Effector memory CD8-positive, alpha-beta T cell (primary cell): ENCODE measurements around the gene PRSS36.
A peak's percentile ranks its signal among the peaks of the same experiment; 100 is the strongest.
"Not testable (repeated sequence)": the region's sequence is repeated elsewhere in the genome, so short reads cannot be mapped to it uniquely, and the experiment has no call there.

Experiments
- ATAC-seq: fragments of 150-1000 bp; cut with Tn5 transposase; replicated peaks from 2 replicates; pipeline ENCODE4 v1.10.0; 2021; ENCODE audit warnings: mild to moderate bottlenecking, moderate library complexity
- DNase-seq, 3 experiments: peaks; one replicate each; pipeline ENCODE4 v3.0.0; 2021
- H3K27ac Mint-ChIP-seq, 2 donors: one replicate each; pipeline ENCODE4 v1.8.0; 2022; ENCODE audit warnings: mild to moderate bottlenecking in 2 of 2, mixed read lengths in 2 of 2, moderate library complexity in 2 of 2
- H3K27me3 Mint-ChIP-seq, 2 donors: one replicate each; pipeline ENCODE4 v1.8.0; 2022; ENCODE audit warnings: mixed read lengths in 2 of 2
- H3K36me3 Mint-ChIP-seq: one replicate; pipeline ENCODE4 v1.8.0; 2022; ENCODE audit warnings: mild to moderate bottlenecking, moderate library complexity, mixed read lengths; ENCODE audit not compliant: insufficient read depth
- H3K4me1 Mint-ChIP-seq, 2 donors: one replicate each; pipeline ENCODE4 v1.8.0; 2022; ENCODE audit warnings: low read depth in 2 of 2, mixed read lengths in 2 of 2
- H3K4me3 Mint-ChIP-seq, 2 donors: one replicate each; pipeline ENCODE4 v1.8.0; 2022; ENCODE audit warnings: mild to moderate bottlenecking in 2 of 2, mixed read lengths in 2 of 2, moderate library complexity in 2 of 2
- H3K9me3 Mint-ChIP-seq, 2 donors: one replicate each; pipeline ENCODE4 v1.8.0; 2022; ENCODE audit warnings: mixed read lengths in 2 of 2
- total RNA-seq, 9 experiments: gene quantifications; one replicate each; lab custom pipeline; 2026; lab: John Stamatoyannopoulos, UW

The PRSS36 gene
- 0 to 2.0 (median 0.21) reads per million in 9 experiments for total RNA-seq

- H3K9me3 Mint-ChIP-seq = no peaks in the 10 kb centered on the region
- H3K36me3 Mint-ChIP-seq = no peaks in the 10 kb centered on the region
- no peak within 1 kb of the TSS for H3K4me3 Mint-ChIP-seq
- no peak for DNase-seq
- no peak within 1 kb of the TSS for H3K27ac Mint-ChIP-seq
- no peak for ATAC-seq
- no peaks in the 10 kb centered on the region for H3K4me1 Mint-ChIP-seq
- peaks cover 0 to 27% of the 10 kb centered on the region in 2 donors for H3K27me3 Mint-ChIP-seq
These were observed at the start of gene PRSS36 for GRCh38 chr16:31149894-31150890. Gene PRSS36, minus strand, starts transcription at chr16:31150066. Its CDS starts 31 bp downstream, at chr16:31150035.

DNA sequence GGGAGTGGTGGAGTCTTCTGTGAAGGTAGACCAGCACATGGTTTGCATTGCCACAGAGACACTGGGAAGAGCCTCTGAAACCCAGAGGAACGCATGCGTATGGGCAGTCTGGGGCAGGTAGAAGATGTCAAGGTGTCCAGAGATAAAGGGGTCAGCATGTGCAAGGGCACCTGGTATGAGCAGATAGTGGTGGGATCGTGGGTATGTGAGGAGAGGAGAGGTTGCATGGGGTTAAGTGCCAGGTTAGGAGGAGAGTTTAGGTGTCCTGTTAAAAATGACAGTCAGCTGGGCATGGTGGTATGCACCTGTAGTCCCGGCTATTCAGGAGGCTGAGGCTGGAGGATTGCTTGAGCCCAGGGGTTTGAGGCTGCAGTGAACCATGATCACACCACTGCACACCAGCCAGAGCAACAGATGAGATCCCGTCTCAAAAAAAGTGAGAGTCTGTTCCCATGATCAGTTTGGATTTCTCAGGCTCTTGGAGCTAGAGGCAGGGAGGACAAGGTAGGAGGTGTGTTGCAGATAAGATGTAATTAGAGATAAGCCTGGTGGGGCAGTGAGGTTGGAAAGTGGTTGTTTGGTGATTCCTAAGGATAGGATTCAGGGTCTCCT is 49.7 kb upstream of the PRSS36 start:
- DNase-seq (no peak), ATAC-seq (no peak)
- Mint-ChIP-seq H3K27ac (peak overlapping the region; percentile 73 to 97), H3K4me3 (peak overlapping the region; percentile 9 to 90), H3K36me3 (peaks cover 98% of the 10 kb centered on the region), H3K4me1 (peaks cover 35 to 49% of the 10 kb centered on the region in 2 donors), H3K27me3 (no peaks in the 10 kb centered on the region), H3K9me3 (no peaks in the 10 kb centered on the region)

- Mint-ChIP-seq H3K4me3 (no peak overlapping the region), H3K27me3 (no peaks in the 10 kb centered on the region), H3K9me3 (no peaks in the 10 kb centered on the region), H3K27ac (peak overlapping the region; percentile 47 to 91), H3K36me3 (peaks cover 98% of the 10 kb centered on the region), H3K4me1 (peaks cover 32 to 49% of the 10 kb centered on the region in 2 donors)
- DNase-seq (no peak), ATAC-seq (no peak)
These were observed 48.5 kb upstream of the PRSS36 start for GRCh38 chr16:31198207-31198882.

GRCh38 chr16:31196324-31197088 is 46.6 kb upstream of the PRSS36 start:
- Mint-ChIP-seq H3K27me3 (no peaks in the 10 kb centered on the region), H3K4me1 (peaks cover 30 to 49% of the 10 kb centered on the region in 2 donors), H3K9me3 (no peaks in the 10 kb centered on the region), H3K4me3 (no peak overlapping the region), H3K36me3 (peaks cover 98% of the 10 kb centered on the region), H3K27ac (peak overlapping the region; percentile 47 to 71)
- DNase-seq (no peak), ATAC-seq (no peak)

DNA sequence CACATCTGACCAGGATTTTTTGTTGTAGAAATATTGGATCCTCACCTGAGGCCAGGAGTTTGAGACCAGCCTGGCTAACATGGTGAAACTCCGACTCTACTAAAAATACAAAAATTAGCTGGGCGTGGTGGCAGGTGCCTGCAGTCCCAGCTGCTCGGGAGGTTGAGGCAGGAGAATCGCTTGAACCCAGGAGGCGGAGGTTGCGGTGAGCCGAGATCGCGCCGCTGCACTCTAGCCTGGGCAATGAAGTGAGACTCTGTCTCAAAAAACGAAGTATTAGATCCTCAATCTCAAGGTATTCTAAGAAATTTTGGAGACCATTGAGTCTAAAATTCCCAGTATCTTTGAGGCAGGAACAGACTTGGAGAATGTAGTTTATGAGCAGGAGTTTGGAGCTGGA is 46.0 kb upstream of the PRSS36 start:
- Mint-ChIP-seq H3K27ac (peak overlapping the region; percentile 47 to 71), H3K4me1 (peaks cover 27 to 49% of the 10 kb centered on the region in 2 donors), H3K36me3 (peaks cover 98% of the 10 kb centered on the region)
- H3K4me3 Mint-ChIP-seq, ATAC-seq, H3K9me3 Mint-ChIP-seq, DNase-seq, H3K27me3 Mint-ChIP-seq: not testable (repeated sequence)

- Mint-ChIP-seq H3K36me3 (peaks cover 99% of the 10 kb centered on the region), H3K27ac (peak overlapping the region in 1 of 2 donors; percentile 47), H3K27me3 (no peaks in the 10 kb centered on the region), H3K9me3 (no peaks in the 10 kb centered on the region), H3K4me3 (no peak overlapping the region), H3K4me1 (peaks cover 31 to 53% of the 10 kb centered on the region in 2 donors)
- no peak for DNase-seq
- peak; percentile 5 for ATAC-seq
These were observed 45.0 kb upstream of the PRSS36 start for GRCh38 chr16:31194898-31195297.

GRCh38 chr16:31193874-31194273 is 44.0 kb upstream of the PRSS36 start:
- no peak overlapping the region for H3K4me3 Mint-ChIP-seq
- H3K4me1 Mint-ChIP-seq = peaks cover 30 to 53% of the 10 kb centered on the region in 2 donors
- DNase-seq (no peak), ATAC-seq (no peak)
- H3K36me3 Mint-ChIP-seq = peaks cover 99% of the 10 kb centered on the region
- H3K27me3 Mint-ChIP-seq = no peaks in the 10 kb centered on the region
- H3K9me3 Mint-ChIP-seq = no peaks in the 10 kb centered on the region
- H3K27ac Mint-ChIP-seq = peak overlapping the region; percentile 63 to 86

DNA sequence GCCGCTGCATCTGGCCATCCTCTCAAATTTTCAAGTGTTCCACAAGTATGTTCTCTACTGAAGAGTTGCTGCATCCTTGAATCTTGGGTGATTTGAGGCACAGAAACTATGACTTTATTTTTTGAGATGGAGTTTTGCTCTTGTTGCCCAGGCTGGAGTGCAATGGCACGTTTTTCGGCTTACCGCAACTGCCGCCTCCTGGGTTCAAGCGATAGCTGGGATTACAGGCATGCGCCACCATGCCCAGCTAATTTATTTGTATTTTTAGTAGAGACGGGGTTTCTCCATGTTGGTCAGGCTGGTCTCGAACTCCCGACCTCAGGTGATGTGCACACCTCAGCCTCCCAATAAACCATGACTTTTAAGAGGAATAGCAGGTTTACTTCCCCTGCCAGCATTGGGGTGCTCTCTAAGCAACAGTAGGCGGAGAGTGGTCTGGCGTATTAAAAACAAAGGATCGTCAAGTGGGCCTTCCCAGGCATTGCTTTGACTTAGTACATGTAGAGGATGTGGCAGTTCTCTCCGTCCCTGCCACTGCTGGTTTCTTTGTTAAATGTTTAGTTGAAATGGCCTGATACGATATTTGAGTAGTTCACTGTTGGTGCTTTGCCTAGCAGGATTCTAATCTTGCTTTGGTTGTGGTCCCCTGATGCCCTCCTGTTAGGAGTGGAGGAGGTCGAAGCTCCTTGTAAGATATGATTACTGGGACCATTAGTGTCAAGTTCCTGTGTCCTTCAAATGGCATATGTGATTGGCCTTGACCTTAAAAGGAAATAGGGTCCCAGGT is 43.2 kb upstream of the PRSS36 start:
- Mint-ChIP-seq H3K4me1 (peaks cover 33 to 52% of the 10 kb centered on the region in 2 donors), H3K27me3 (no peaks in the 10 kb centered on the region), H3K36me3 (peaks cover 99% of the 10 kb centered on the region), H3K4me3 (no peak overlapping the region), H3K27ac (peak overlapping the region; percentile 63 to 86), H3K9me3 (no peaks in the 10 kb centered on the region)
- ATAC-seq (no peak), DNase-seq (no peak)

DNA sequence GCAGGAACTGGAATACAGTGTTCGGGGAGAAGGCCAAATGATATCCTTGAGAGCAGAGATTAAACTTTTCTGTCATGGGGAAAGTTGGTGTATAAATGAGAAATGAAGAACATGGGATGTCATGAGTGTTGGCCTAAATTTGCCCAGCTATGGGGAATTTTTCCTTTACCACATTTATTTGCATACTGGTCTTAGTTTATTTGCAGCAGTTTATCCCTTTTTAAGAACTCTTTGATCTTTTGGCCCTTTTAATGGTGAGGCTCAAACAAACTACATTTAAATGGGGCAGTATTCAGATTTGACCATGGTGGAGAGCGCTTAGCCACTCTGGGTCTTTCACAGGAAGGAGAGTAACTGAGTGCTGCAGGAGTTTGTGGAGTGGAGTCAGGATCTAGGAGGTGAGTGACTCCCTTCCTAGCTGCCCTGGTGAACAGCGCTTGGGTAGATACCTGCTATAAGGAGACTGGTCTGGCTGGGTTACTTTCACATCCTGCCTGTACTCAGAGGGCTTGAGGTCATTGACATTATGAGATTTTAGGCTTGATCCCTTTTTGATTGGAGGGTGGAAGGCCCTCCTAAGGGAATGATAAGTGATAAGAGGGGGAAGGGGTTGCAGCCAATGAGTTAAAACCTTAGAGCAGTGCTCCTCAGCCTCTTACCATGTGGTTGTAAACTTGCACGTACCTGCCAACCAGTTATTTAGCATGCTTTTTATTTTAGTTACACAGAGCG is 42.0 kb upstream of the PRSS36 start:
- no peak for ATAC-seq
- DNase-seq = no peak
- peaks cover 40 to 61% of the 10 kb centered on the region in 2 donors for H3K4me1 Mint-ChIP-seq
- no peaks in the 10 kb centered on the region for H3K27me3 Mint-ChIP-seq
- H3K4me3 Mint-ChIP-seq = no peak overlapping the region
- H3K27ac Mint-ChIP-seq = peak overlapping the region; percentile 28 to 86
- peaks cover 100% of the 10 kb centered on the region for H3K36me3 Mint-ChIP-seq
- no peaks in the 10 kb centered on the region for H3K9me3 Mint-ChIP-seq

GRCh38 chr16:31190818-31191444 is 41.1 kb upstream of the PRSS36 start:
- ATAC-seq = no peak
- DNase-seq = no peak
- peak overlapping the region in 1 of 2 donors; percentile 53 for H3K4me3 Mint-ChIP-seq
- H3K36me3 Mint-ChIP-seq = peaks cover 100% of the 10 kb centered on the region
- no peaks in the 10 kb centered on the region for H3K9me3 Mint-ChIP-seq
- no peaks in the 10 kb centered on the region for H3K27me3 Mint-ChIP-seq
- peaks cover 49 to 65% of the 10 kb centered on the region in 2 donors for H3K4me1 Mint-ChIP-seq
- H3K27ac Mint-ChIP-seq = peak overlapping the region; percentile 83 to 86

- no peaks in the 10 kb centered on the region for H3K9me3 Mint-ChIP-seq
These were observed 40.2 kb upstream of the PRSS36 start for GRCh38 chr16:31190061-31190460.

More at GRCh38 chr16:31190061-31190460, 40.2 kb upstream of the PRSS36 start:
- Mint-ChIP-seq H3K27me3 (no peaks in the 10 kb centered on the region), H3K4me3 (peak overlapping the region; percentile 45 to 53), H3K27ac (peak overlapping the region; percentile 83 to 86), H3K4me1 (peaks cover 56 to 74% of the 10 kb centered on the region in 2 donors), H3K36me3 (peaks cover 100% of the 10 kb centered on the region)
- DNase-seq (no peak), ATAC-seq (no peak)
